PFSK-1 (cell line): ENCODE measurements around the gene KLF13.

Experiments
- FOXP2 ChIP-seq: optimal IDR thresholded peaks from 2 replicates; pipeline ENCODE3; 2011; ENCODE audit warnings: borderline replicate concordance, control low read depth, inconsistent platforms; ENCODE audit not compliant: insufficient read depth; ENCODE audit errors: extremely low read length, extremely low read depth
- POLR2AphosphoS5 ChIP-seq: IDR thresholded peaks from 2 replicates; pipeline ENCODE4 v1.6.1; 2012; ENCODE audit warnings: low read depth, mild to moderate bottlenecking, control low read depth, low read length, moderate library complexity
- TAF1 ChIP-seq: IDR thresholded peaks from 2 replicates; pipeline ENCODE4 v1.6.1; 2012; ENCODE audit warnings: low read length, control low read depth, borderline replicate concordance; ENCODE audit not compliant: insufficient read depth
- TF ChIP-seq, protein P1 (sequence below), 2 experiments: IDR thresholded peaks; 2 replicates each; pipeline versions ENCODE4 v1.6.1 to v1.8.0; 2011 to 2012; ENCODE audit warnings: low read depth in 2 of 2, low read length in 2 of 2, control low read depth in 1 of 2, inconsistent platforms in 1 of 2, mild to moderate bottlenecking in 1 of 2, moderate library complexity in 1 of 2; ENCODE audit not compliant: insufficient read depth in 1 of 2

GRCh38 chr15:31313223-31313622 lies 13.4 kb upstream of the KLF13 start:
- TF ChIP-seq POLR2AphosphoS5 (no peak), FOXP2 (no peak), TAF1 (no peak)
- TF ChIP-seq, protein P1, sequence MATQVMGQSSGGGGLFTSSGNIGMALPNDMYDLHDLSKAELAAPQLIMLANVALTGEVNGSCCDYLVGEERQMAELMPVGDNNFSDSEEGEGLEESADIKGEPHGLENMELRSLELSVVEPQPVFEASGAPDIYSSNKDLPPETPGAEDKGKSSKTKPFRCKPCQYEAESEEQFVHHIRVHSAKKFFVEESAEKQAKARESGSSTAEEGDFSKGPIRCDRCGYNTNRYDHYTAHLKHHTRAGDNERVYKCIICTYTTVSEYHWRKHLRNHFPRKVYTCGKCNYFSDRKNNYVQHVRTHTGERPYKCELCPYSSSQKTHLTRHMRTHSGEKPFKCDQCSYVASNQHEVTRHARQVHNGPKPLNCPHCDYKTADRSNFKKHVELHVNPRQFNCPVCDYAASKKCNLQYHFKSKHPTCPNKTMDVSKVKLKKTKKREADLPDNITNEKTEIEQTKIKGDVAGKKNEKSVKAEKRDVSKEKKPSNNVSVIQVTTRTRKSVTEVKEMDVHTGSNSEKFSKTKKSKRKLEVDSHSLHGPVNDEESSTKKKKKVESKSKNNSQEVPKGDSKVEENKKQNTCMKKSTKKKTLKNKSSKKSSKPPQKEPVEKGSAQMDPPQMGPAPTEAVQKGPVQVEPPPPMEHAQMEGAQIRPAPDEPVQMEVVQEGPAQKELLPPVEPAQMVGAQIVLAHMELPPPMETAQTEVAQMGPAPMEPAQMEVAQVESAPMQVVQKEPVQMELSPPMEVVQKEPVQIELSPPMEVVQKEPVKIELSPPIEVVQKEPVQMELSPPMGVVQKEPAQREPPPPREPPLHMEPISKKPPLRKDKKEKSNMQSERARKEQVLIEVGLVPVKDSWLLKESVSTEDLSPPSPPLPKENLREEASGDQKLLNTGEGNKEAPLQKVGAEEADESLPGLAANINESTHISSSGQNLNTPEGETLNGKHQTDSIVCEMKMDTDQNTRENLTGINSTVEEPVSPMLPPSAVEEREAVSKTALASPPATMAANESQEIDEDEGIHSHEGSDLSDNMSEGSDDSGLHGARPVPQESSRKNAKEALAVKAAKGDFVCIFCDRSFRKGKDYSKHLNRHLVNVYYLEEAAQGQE (IDR thresholded peaks at IDR 0.05; ENCODE audit: insufficient read depth in 1 of 2, low read depth in 2 of 2, low read length in 2 of 2): no peak
